ENCODE results near the gene FOXQ1.
"Not testable (repeated sequence)": the region's sequence is repeated elsewhere in the genome, so short reads cannot be mapped to it uniquely, and the experiment has no call there.

Gene FOXQ1

GRCh38 chr6:1290805-1291204, 21.1 kb upstream of the FOXQ1 start:
- DNase-seq (ENCODE audit: low spot score) (no peak), FAIRE-seq (no peak)

- DNase-seq (ENCODE audit: low spot score), result no peak
- FAIRE-seq, result no peak
These were observed 20.5 kb upstream of the FOXQ1 start for GRCh38 chr6:1291381-1291780.

- DNase-seq (ENCODE audit: low spot score) (no peak), FAIRE-seq (no peak)
These were observed 16.5 kb upstream of the FOXQ1 start for GRCh38 chr6:1295420-1295819.

GRCh38 chr6:1296079-1296478, 15.8 kb upstream of the FOXQ1 start:
- DNase-seq (ENCODE audit: low spot score) (no peak), FAIRE-seq (no peak)

- FAIRE-seq, result no peak
These were observed 15.4 kb upstream of the FOXQ1 start for GRCh38 chr6:1296542-1296941.

GRCh38 chr6:1297746-1298145, 14.2 kb upstream of the FOXQ1 start:
- FAIRE-seq (peak; percentile 78), DNase-seq (ENCODE audit: low spot score) (peak; percentile 49)

More at GRCh38 chr6:1296542-1296941, 15.4 kb upstream of the FOXQ1 start:
- DNase-seq (ENCODE audit: low spot score), result no peak

GRCh38 chr6:1298768-1299167, 13.1 kb upstream of the FOXQ1 start:
- FAIRE-seq (no peak), DNase-seq (ENCODE audit: low spot score) (no peak)

- DNase-seq (ENCODE audit: low spot score) (no peak), FAIRE-seq (no peak)
These were observed 5.8 kb upstream of the FOXQ1 start for GRCh38 chr6:1306133-1306532.

GRCh38 chr6:1309366-1309765, 2.5 kb upstream of the FOXQ1 start:
- DNase-seq (ENCODE audit: low spot score) (no peak), FAIRE-seq (no peak)

- DNase-seq (ENCODE audit: low spot score) (no peak), FAIRE-seq (no peak)
These were observed 1.1 kb upstream of the FOXQ1 start for GRCh38 chr6:1310628-1311399.

- FAIRE-seq (no peak), DNase-seq (ENCODE audit: low spot score) (no peak)
These were observed 240 bp downstream of the FOXQ1 start for GRCh38 chr6:1312203-1312472.

- no peak for FAIRE-seq
- DNase-seq (ENCODE audit: low spot score), result no peak
These were observed 822 bp downstream of the FOXQ1 start for GRCh38 chr6:1312473-1313367.

- no peak for FAIRE-seq
- DNase-seq (ENCODE audit: low spot score), result no peak
These were observed 1.5 kb downstream of the FOXQ1 start for GRCh38 chr6:1313384-1313766.

- no peak for DNase-seq (ENCODE audit: low spot score)
- FAIRE-seq, result no peak
These were observed 2.0 kb downstream of the FOXQ1 start for GRCh38 chr6:1313767-1314503.

GRCh38 chr6:1314617-1315016, 2.7 kb downstream of the FOXQ1 start:
- no peak for DNase-seq (ENCODE audit: low spot score)
- no peak for FAIRE-seq

- FAIRE-seq (no peak), DNase-seq (ENCODE audit: low spot score) (no peak)
These were observed 3.3 kb downstream of the FOXQ1 start for GRCh38 chr6:1315201-1315559.

GRCh38 chr6:1315560-1316386, 3.9 kb downstream of the FOXQ1 start:
- FAIRE-seq, result no peak
- DNase-seq (ENCODE audit: low spot score), result no peak

GRCh38 chr6:1316489-1316971, 4.6 kb downstream of the FOXQ1 start:
- no peak for FAIRE-seq
- no peak for DNase-seq (ENCODE audit: low spot score)

- no peak for DNase-seq (ENCODE audit: low spot score)
- no peak for FAIRE-seq
These were observed 5.5 kb downstream of the FOXQ1 start for GRCh38 chr6:1317302-1317815.

GRCh38 chr6:1318036-1318435, 6.1 kb downstream of the FOXQ1 start:
- no peak for FAIRE-seq

GRCh38 chr6:1318584-1318983, 6.7 kb downstream of the FOXQ1 start:
- not testable (repeated sequence) for DNase-seq (ENCODE audit: low spot score)

More at GRCh38 chr6:1318036-1318435, 6.1 kb downstream of the FOXQ1 start:
- no peak for DNase-seq (ENCODE audit: low spot score)

More at GRCh38 chr6:1318584-1318983, 6.7 kb downstream of the FOXQ1 start:
- not testable (repeated sequence) for FAIRE-seq
